H1 (cell line): ENCODE results near the gene LRRC19. TPM values are rescaled to one million over a fixed set of nuclear protein-coding genes. Genes with fewer than 3 reads are reported as not detected.

ENCODE experiments used
- ASH2L ChIP-seq: fragments of 200-600, 300-600 bp; sonication (generic); IDR thresholded peaks from one replicate; pipeline ENCODE4 v1.7.1; 2017; ENCODE audit warnings: low read length
- BACH1 ChIP-seq: IDR thresholded peaks from 2 replicates; pipeline ENCODE4 v1.6.1; 2012; ENCODE audit warnings: low read length, improper control_type of control experiment
- BCL11A ChIP-seq, 2 experiments: IDR thresholded peaks; one replicate each; pipeline ENCODE4 v1.6.1; 2011; ENCODE audit warnings: low read depth in 2 of 2, low read length in 2 of 2, mild to moderate bottlenecking in 2 of 2
- CBX5 ChIP-seq: fragments of 300-800, 300-1000 bp; sonication (generic); IDR thresholded peaks from 2 replicates; pipeline ENCODE4 v1.7.1; 2016; ENCODE audit warnings: antibody characterized with exemption, low read length, low read depth
- CBX8 ChIP-seq: fragments of 300-800, 300-1000 bp; sonication (generic); IDR thresholded peaks from 2 replicates; pipeline ENCODE4 v1.7.1; 2016; ENCODE audit warnings: low read depth, low read length, borderline replicate concordance
- CHD1 ChIP-seq: IDR thresholded peaks from 2 replicates; pipeline ENCODE4 v1.6.1; 2012; ENCODE audit warnings: low read depth, low read length, improper control_type of control experiment
- CREB1 ChIP-seq: IDR thresholded peaks from 2 replicates; pipeline ENCODE4 v1.6.1; 2012; ENCODE audit warnings: inconsistent platforms
- CTBP2 ChIP-seq: IDR thresholded peaks from 2 replicates; pipeline ENCODE4 v1.7.0; 2011; ENCODE audit warnings: borderline replicate concordance, mild to moderate bottlenecking, moderate library complexity, mixed read lengths, low read length; ENCODE audit not compliant: insufficient read depth, insufficient read length
- EZH2 ChIP-seq: fragments of 200-600 bp; sonication (generic); IDR thresholded peaks from 2 replicates; pipeline ENCODE4 v1.7.1; 2012; ENCODE audit warnings: low read depth, mild to moderate bottlenecking, moderate library complexity, low read length, inconsistent platforms; ENCODE audit not compliant: severe bottlenecking
- GABPA ChIP-seq: IDR thresholded peaks from 2 replicates; pipeline ENCODE4 v1.6.1; 2011; ENCODE audit warnings: mild to moderate bottlenecking, low read length, moderate library complexity, borderline replicate concordance; ENCODE audit not compliant: insufficient read depth
- HDAC6 ChIP-seq: IDR thresholded peaks from one replicate; pipeline ENCODE4 v1.7.1; 2012; ENCODE audit warnings: low read depth, mild to moderate bottlenecking, inconsistent platforms, low read length, moderate library complexity
- JUN ChIP-seq: IDR thresholded peaks from 2 replicates; pipeline ENCODE4 v1.6.1; 2011; ENCODE audit warnings: low read depth, mild to moderate bottlenecking, improper control_type of control experiment, low read length
- MAFK ChIP-seq: IDR thresholded peaks from 2 replicates; pipeline ENCODE4 v1.6.1; 2012; ENCODE audit warnings: low read depth, mild to moderate bottlenecking, improper control_type of control experiment, low read length
- NANOG ChIP-seq: IDR thresholded peaks from 2 replicates; pipeline ENCODE4 v1.6.1; 2011; ENCODE audit warnings: low read length, low read depth, mild to moderate bottlenecking, inconsistent platforms; ENCODE audit not compliant: insufficient read depth, poor library complexity, severe bottlenecking
- POLR2AphosphoS5 ChIP-seq: IDR thresholded peaks from 2 replicates; pipeline ENCODE4 v1.6.1; 2011; ENCODE audit warnings: low read depth, low read length
- POU5F1 ChIP-seq: IDR thresholded peaks from 2 replicates; pipeline ENCODE4 v1.6.1; 2011; ENCODE audit warnings: low read depth, mild to moderate bottlenecking, low read length, moderate library complexity
- RFX5 ChIP-seq: IDR thresholded peaks from 2 replicates; pipeline ENCODE4 v1.6.1; 2011; ENCODE audit warnings: low read depth, low read length, improper control_type of control experiment, borderline replicate concordance
- SIN3A ChIP-seq, 2 experiments: IDR thresholded peaks in 1 of 2; conservative IDR thresholded peaks in 1 of 2; 2 replicates each; pipeline ENCODE4 v1.6.1; 2011 to 2012; ENCODE audit warnings: low read length in 2 of 2, improper control_type of control experiment in 1 of 2, low read depth in 1 of 2, mild to moderate bottlenecking in 1 of 2
- SIX5 ChIP-seq: IDR thresholded peaks from 2 replicates; pipeline ENCODE4 v1.6.1; 2011; ENCODE audit warnings: mild to moderate bottlenecking, low read depth, low read length
- SP1 ChIP-seq: IDR thresholded peaks from 2 replicates; pipeline ENCODE4 v1.6.1; 2011; ENCODE audit warnings: low read depth, low read length
- TAF1 ChIP-seq: IDR thresholded peaks from 2 replicates; pipeline ENCODE4 v1.6.1; 2011; ENCODE audit warnings: mild to moderate bottlenecking, low read depth, low read length
- TAF7 ChIP-seq: optimal IDR thresholded peaks from 2 replicates; pipeline ENCODE3; 2011; ENCODE audit warnings: low read depth, mild to moderate bottlenecking, inconsistent platforms, low read length, moderate library complexity, borderline replicate concordance
- TEAD4 ChIP-seq: IDR thresholded peaks from 2 replicates; pipeline ENCODE4 v1.6.1; 2012; ENCODE audit warnings: low read depth, low read length, inconsistent platforms, mixed read lengths
- polyA plus RNA-seq, 7 experiments: library from polyadenylated mRNA; depleted of rRNA in 3 of 7; stranded (reverse) in 5 of 7; unstranded in 2 of 7; fragments of >200 nt in 5 of 7; fragments of 200-250 nt in 2 of 7; gene quantifications; 1 replicate in 5 of 7; 2 replicates in 1 of 7; 4 replicates in 1 of 7; pipeline versions ENCODE4 v1.2.1 to v1.2.3, GENCODE V29; 2011 to 2013; ENCODE audit warnings: missing spikeins in 2 of 7, mixed read lengths in 2 of 7
- total RNA-seq: library from RNA; stranded (reverse); fragmentation: NEBNext Ultra II Directional; extraction: Animal tissue kit (Norgen Biotek cat#: 25700); gene quantifications from 2 replicates; pipeline ENCODE4 v1.2.1, GENCODE V29; 2021
- TF ChIP-seq, protein P1 (sequence below): IDR thresholded peaks from 2 replicates; pipeline ENCODE4 v1.6.1; 2012; ENCODE audit warnings: inconsistent platforms

The LRRC19 gene
- total and polyA plus RNA-seq, 2 of the 8 experiments (the other 6 are each of a cell fraction or from before 2014, with no cell fraction given), result not detected

DNA sequence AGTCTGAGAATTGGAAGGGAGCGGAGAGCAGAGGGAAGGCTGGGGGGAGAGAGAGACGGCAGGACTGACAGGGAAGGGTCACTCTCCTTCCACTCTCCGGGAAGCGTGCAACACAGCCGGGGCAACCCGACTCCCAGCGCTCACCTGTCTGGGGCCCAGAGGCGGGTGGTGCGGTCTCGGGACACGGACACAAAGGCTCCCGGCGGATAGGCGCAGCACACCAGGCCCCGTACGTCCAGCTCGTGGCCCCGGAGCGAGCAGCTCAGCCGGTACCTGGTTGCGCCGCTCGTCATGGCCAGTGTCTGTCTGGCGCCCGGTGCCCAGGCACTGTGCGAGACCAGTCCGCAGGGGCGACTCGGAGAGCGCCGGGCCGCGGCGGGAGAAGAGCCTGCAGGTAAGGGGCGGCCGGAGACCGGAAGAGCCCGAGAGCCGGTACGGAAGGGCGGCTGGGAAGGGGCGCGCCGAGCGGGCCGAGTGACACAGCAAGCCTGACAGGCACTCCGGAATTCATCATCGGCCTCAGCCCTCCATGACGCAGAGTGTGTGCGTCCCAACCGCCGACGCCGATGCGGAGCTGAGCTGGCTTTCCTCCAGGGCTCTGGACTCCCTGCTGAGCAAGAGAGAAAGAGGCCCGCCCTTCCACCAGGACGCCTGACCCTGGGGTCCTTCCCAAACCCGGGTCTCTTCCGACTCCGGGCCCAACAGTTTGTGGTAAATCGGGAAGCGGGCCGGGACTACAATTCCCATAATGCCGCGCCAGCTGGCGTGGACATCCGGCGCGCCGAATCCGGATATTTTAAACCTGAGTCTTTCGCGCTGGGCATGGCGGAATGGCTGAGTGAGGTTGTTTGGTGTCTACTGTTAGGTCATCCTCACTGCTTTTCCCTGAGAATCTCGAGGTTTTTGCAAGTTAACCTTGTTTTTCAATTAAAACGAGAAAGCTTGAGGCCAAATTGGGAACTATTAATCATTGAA, 58.4 kb downstream of the LRRC19 start, which contains the start of gene PLAA (continued):
- TF ChIP-seq TAF7 (peak; percentile 77), CREB1 (peak; percentile 99), CHD1 (peak; percentile 36; the same call in 1 of the 2 replicates), JUN (no peak), TAF1 (peak; percentile 90), MAFK (peak; percentile 51; the same call in 1 of the 2 replicates), GABPA (peak; percentile 79), NANOG (no peak), POLR2AphosphoS5 (peak; percentile 81), SIX5 (peak; percentile 78), CBX8 (no peak), ASH2L (peak; percentile 95), BACH1 (no peak), TEAD4 (peak; percentile 71), BCL11A (IDR thresholded peaks at IDR 0.05; ENCODE audit: low read depth in 2 of 2, low read length in 2 of 2) (no peak), RFX5 (peak; percentile 3; the same call in 1 of the 2 replicates), SIN3A (conservative IDR thresholded peaks at IDR 0.05 in 1 of 2, IDR thresholded peaks at IDR 0.05 in 1 of 2; ENCODE audit: low read depth in 1 of 2, low read length in 2 of 2) (peak; percentile 93 to 94), POU5F1 (no peak), SP1 (0 out of 2 replicates have a peak, but pooled peaks have one; percentile 2), CTBP2 (peak; percentile 69), EZH2 (no peak), HDAC6 (no peak), CBX5 (no peak)
- TF ChIP-seq, protein P1, sequence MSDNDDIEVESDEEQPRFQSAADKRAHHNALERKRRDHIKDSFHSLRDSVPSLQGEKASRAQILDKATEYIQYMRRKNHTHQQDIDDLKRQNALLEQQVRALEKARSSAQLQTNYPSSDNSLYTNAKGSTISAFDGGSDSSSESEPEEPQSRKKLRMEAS, result peak; percentile 49
